Pancreas (tissue), 10 donors: ENCODE results near the gene TMPRSS6. TPM values are rescaled to one million over a fixed set of nuclear protein-coding genes. Genes with fewer than 3 reads are reported as not detected.

Experiments
- ATAC-seq, 4 donors: fragments of 200-7000 bp; cut with Tn5 transposase; one replicate each; pipeline versions ENCODE4 v1.8.0 to v1.9.1; 2020; ENCODE audit warnings: mild to moderate bottlenecking in 4 of 4, moderate library complexity in 4 of 4
- DNase-seq, 6 donors: peaks; one replicate each; pipeline ENCODE4 v3.0.0-alpha.2; 2020
- FAIRE-seq: peaks from 2 replicates; lab custom pipeline; 2012; peaks lifted over from hg19 to GRCh38; lab: Jason Lieb, UNC
- H3K27ac ChIP-seq, 4 donors: fragments of 200-600 bp; sonication (generic); 1 replicate in 3 of 4; 2 replicates in 1 of 4; pipeline versions ENCODE4 v1.5.0 to v1.8.0; 2020
- H3K27me3 ChIP-seq, 4 donors: fragments of 200-600 bp; one replicate each; pipeline ENCODE4 v1.8.0; 2021
- H3K36me3 ChIP-seq, 3 donors: fragments of 200-600 bp; sonication (generic) in 1 of 3; one replicate each; pipeline versions ENCODE4 v1.5.0 to v1.8.0; 2020 to 2021
- H3K4me1 ChIP-seq, 3 donors: fragments of 200-600 bp; one replicate each; pipeline ENCODE4 v1.8.0; 2021
- H3K4me3 ChIP-seq, 4 donors: fragments of 200-600 bp; sonication (generic) in 2 of 4; one replicate each; pipeline versions ENCODE4 v1.5.0 to v1.8.0; 2020 to 2021
- H3K9me3 ChIP-seq, 4 donors: fragments of 200-600 bp; one replicate each; pipeline ENCODE4 v1.8.0; 2021
- CTCF ChIP-seq, 4 donors: fragments of 200-600 bp; sonication (generic) in 3 of 4; IDR thresholded peaks; one replicate each; pipeline versions ENCODE4 v1.5.0 to v1.8.0; 2021; ENCODE audit warnings: antibody characterized with exemption in 4 of 4
- WGBS, 2 donors: extraction: QIAGEN DNeasy Blood & Tissue Kit; methylation state at CpG; one replicate each; pipeline ENCODE4 v1.1.7; 2013; 5-methylcytosine and 5-hydroxymethylcytosine counted together
- intact Hi-C, 3 donors: fragments of 100-400 bp; cut with DNase I; formaldehyde crosslinking; loops; one replicate each; pipeline versions ENCODE4 v1.11.1 to v1.14.2; 2022
- polyA plus RNA-seq, 2 donors: library from polyadenylated mRNA; stranded (reverse); fragments of 200-250 nt; gene quantifications; one replicate each; pipeline ENCODE4 v1.2.3, GENCODE V29; 2013
- total RNA-seq, 6 donors: library from RNA; stranded (reverse); fragmentation: NEBNext Ultra II Directional in 4 of 6; extraction: Animal tissue kit (Norgen Biotek cat#: 25700) in 4 of 6; gene quantifications; one replicate each; pipeline versions ENCODE4 v1.2.1 to v1.2.4, GENCODE V29; 2021 to 2023
- donor health status: healthy with polysubstance abuse.
- donor health status: DM: no; HTN: no; CAD: no; lungs with moderate emphysema.
- donor health status: DM: no; HTN: no; CAD: no.
- donor health status: control.
- donor health status: control.
- donor health status: Bipolar disorder and iron deficiency.
- donor health status: DM: yes; HTN: yes; CAD: no.
- donor health status: DM: no; HTN: no; CAD: no.
- donor health status: DM: no; HTN: no; CAD: no.
- donor health status: DM: yes; HTN: yes; CAD: no.

TMPRSS6 gene
- total and polyA plus RNA-seq, 8 donors: 0.13 to 3.1 (median 0.33) TPM

- ATAC-seq (no peak), DNase-seq (peak in 1 of 6 donors; percentile 22), FAIRE-seq (no peak)
- no peaks in the 10 kb centered on the region for H3K9me3 ChIP-seq
- H3K27ac ChIP-seq: no peak overlapping the region
- H3K4me3 ChIP-seq: no peak overlapping the region
- H3K36me3 ChIP-seq: no peaks in the 10 kb centered on the region
- TF ChIP-seq CTCF (IDR thresholded peaks at IDR 0.05): no peak
- H3K27me3 ChIP-seq: no peaks in the 10 kb centered on the region
- no peaks in the 10 kb centered on the region for H3K4me1 ChIP-seq
- 84 to 88% methylated on average over 8 of the region's 8 CpGs for WGBS, 2 donors
- intact Hi-C loops: no loop called here
Observed at GRCh38 chr22:37155971-37156370, 46.5 kb upstream of the TMPRSS6 start.

GRCh38 chr22:37154925-37155712, 45.6 kb upstream of the TMPRSS6 start:
- FAIRE-seq (no peak), DNase-seq (peak in 1 of 6 donors; percentile 19), ATAC-seq (no peak)
- intact Hi-C loops: no loop called here
- TF ChIP-seq CTCF (IDR thresholded peaks at IDR 0.05): no peak
- H3K27me3 ChIP-seq: no peaks in the 10 kb centered on the region
- 78% methylated on average over 7 of the region's 7 CpGs for WGBS, 2 donors
- H3K4me1 ChIP-seq: no peaks in the 10 kb centered on the region
- H3K4me3 ChIP-seq: no peak overlapping the region
- H3K36me3 ChIP-seq: no peaks in the 10 kb centered on the region
- H3K9me3 ChIP-seq: no peaks in the 10 kb centered on the region
- no peak overlapping the region for H3K27ac ChIP-seq

GRCh38 chr22:37153901-37154300, 44.4 kb upstream of the TMPRSS6 start:
- no peak for TF ChIP-seq CTCF (IDR thresholded peaks at IDR 0.05)
- FAIRE-seq (no peak), DNase-seq (peak in 1 of 6 donors; percentile 11), ATAC-seq (no peak)
- intact Hi-C loops: no loop called here
- 84 to 89% methylated on average over 6 of the region's 6 CpGs for WGBS, 2 donors
- Histone ChIP-seq H3K9me3 (no peaks in the 10 kb centered on the region), H3K27me3 (no peaks in the 10 kb centered on the region), H3K4me1 (no peaks in the 10 kb centered on the region), H3K27ac (no peak overlapping the region), H3K4me3 (no peak overlapping the region), H3K36me3 (no peaks in the 10 kb centered on the region)

- H3K4me1 ChIP-seq: no peaks in the 10 kb centered on the region
- no peak for DNase-seq
- intact Hi-C loops: no loop called here
- ATAC-seq: no peak
- no peaks in the 10 kb centered on the region for H3K27me3 ChIP-seq
- no peak for FAIRE-seq
- no peak for TF ChIP-seq CTCF (IDR thresholded peaks at IDR 0.05)
- no peaks in the 10 kb centered on the region for H3K9me3 ChIP-seq
- H3K4me3 ChIP-seq: no peak overlapping the region
- no peak overlapping the region for H3K27ac ChIP-seq
- no peaks in the 10 kb centered on the region for H3K36me3 ChIP-seq
Observed at GRCh38 chr22:37151401-37151800, 41.9 kb upstream of the TMPRSS6 start.

GRCh38 chr22:37150701-37151100, 41.2 kb upstream of the TMPRSS6 start:
- Histone ChIP-seq H3K4me1 (no peaks in the 10 kb centered on the region), H3K36me3 (no peaks in the 10 kb centered on the region), H3K27me3 (no peaks in the 10 kb centered on the region), H3K4me3 (no peak overlapping the region), H3K27ac (no peak overlapping the region), H3K9me3 (no peaks in the 10 kb centered on the region)
- TF ChIP-seq CTCF (IDR thresholded peaks at IDR 0.05): no peak
- ATAC-seq (no peak), DNase-seq (no peak), FAIRE-seq (no peak)
- intact Hi-C loops: no loop called here
